ENCODE measurements around the gene ARIH2.

The ARIH2 gene

GRCh38 chr3:48929358-48930035 lies 10.9 kb downstream of the ARIH2 start:
- no peak for DNase-seq

- no peak for DNase-seq
Measured at GRCh38 chr3:48930590-48930989, 11.9 kb downstream of the ARIH2 start.

- no peak for DNase-seq
Measured at GRCh38 chr3:48931944-48932580, 13.4 kb downstream of the ARIH2 start.

- DNase-seq: no peak
Measured at GRCh38 chr3:48934333-48934991, 15.8 kb downstream of the ARIH2 start.

GRCh38 chr3:48935530-48935929 lies 16.9 kb downstream of the ARIH2 start:
- DNase-seq: no peak

- no peak for DNase-seq
Measured at GRCh38 chr3:48938156-48938555, 19.5 kb downstream of the ARIH2 start.

GRCh38 chr3:48938689-48939088 lies 20.0 kb downstream of the ARIH2 start:
- no peak for DNase-seq

- no peak for DNase-seq
Measured at GRCh38 chr3:48945432-48945831, 26.8 kb downstream of the ARIH2 start.

- no peak for DNase-seq
Measured at GRCh38 chr3:48945891-48946549, 27.4 kb downstream of the ARIH2 start.

- no peak for DNase-seq
Measured at GRCh38 chr3:48949376-48949717, 30.7 kb downstream of the ARIH2 start.

GRCh38 chr3:48950051-48950450 lies 31.4 kb downstream of the ARIH2 start:
- DNase-seq: no peak

- no peak for DNase-seq
Measured at GRCh38 chr3:48951764-48952163, 33.1 kb downstream of the ARIH2 start.

GRCh38 chr3:48952510-48953118 lies 34.0 kb downstream of the ARIH2 start:
- no peak for DNase-seq

GRCh38 chr3:48957006-48957705 lies 38.5 kb downstream of the ARIH2 start:
- no peak for DNase-seq

GRCh38 chr3:48960841-48961413 lies 42.3 kb downstream of the ARIH2 start:
- DNase-seq: no peak

- no peak for DNase-seq
Measured at GRCh38 chr3:48962340-48962739, 43.7 kb downstream of the ARIH2 start.

- DNase-seq: no peak
Measured at GRCh38 chr3:48962939-48963338, 44.3 kb downstream of the ARIH2 start.

GRCh38 chr3:48963591-48963990 lies 44.9 kb downstream of the ARIH2 start:
- DNase-seq: no peak

- DNase-seq: no peak
Measured at GRCh38 chr3:48966367-48966766, 47.7 kb downstream of the ARIH2 start.

- DNase-seq: no peak
Measured at GRCh38 chr3:48966876-48967361, 48.3 kb downstream of the ARIH2 start.

- DNase-seq: no peak
Measured at GRCh38 chr3:48970586-48970985, 51.9 kb downstream of the ARIH2 start.

Data from NCI-H1436 (cell line).